CD4-positive, alpha-beta T cell treated with Interleukin-4 for 4 hours (primary cell): ENCODE measurements around the gene SOX18.

ENCODE experiments used
- DNase-seq: peaks from one replicate; pipeline ENCODE4 v3.0.0-alpha.2; 2020

SOX18 gene

DNA sequence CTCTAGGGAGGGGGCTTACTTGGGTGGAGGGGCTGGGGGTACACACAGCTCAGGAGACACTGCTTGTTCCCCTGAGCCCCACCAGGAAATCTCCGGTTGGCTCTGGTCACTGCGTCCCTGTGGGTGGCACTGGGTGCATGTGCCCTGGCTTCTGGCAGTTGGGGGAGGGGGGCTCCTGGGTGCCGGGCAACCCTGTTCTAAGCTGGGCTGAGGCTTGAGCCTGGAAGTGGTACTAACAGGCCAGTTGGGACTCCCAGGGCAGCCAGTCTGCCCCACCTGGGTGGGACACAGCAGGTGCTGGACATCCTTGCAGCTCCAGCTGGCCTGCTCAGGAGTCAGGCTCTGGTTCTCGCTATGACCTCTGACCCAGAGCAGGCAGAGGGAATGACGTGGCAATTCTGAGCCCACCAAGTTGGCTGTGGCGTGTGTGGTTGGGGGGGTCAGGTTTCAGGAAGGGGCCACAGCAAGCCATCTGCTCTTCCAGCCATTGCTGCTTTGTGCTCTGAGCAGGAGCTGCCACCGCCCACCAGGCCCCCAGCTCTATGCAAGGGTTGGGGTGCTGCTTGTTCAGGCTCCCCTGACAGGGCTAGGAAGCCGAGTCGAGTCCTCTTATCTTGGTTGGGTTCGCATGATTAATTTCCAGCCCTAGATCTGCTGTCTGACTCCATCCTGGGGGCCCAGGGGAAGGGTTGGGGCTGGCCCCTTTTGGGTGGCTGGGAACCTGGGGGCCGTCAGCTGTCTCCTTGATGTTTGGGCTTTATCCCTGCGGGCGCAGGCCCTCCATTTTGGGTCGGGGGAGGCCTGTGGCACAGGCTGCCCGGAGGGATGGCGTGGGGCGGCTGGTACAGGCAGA, 12.9 kb downstream of the SOX18 start:
- no peak for DNase-seq

DNA sequence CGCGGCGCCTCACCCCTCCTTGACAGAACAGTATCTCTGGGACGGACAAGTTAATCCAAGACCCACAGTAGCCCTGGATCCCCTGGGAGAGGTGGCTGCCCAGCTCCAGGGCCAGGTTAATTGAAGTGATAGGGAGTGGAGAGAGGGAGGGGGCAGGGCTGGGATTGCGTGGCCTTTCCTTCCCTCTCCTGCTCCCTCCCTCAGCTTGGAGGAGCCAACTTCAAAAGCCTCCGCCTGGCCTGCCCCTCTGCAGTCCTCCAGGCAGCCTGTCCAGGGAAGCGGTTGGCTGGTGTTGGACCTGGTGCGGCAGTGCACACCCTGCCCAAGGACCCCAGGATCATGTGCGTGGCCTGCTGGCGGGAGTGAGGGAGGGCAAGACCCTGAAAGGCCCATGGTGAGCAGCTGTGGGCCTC, 13.5 kb downstream of the SOX18 start, which contains the start of gene C20orf204:
TSS of gene C20orf204 (plus strand) at position 250 of the 413 bp plus-strand sequence. CDS start at position 392, 142 bp downstream.
- DNase-seq, result no peak

DNA sequence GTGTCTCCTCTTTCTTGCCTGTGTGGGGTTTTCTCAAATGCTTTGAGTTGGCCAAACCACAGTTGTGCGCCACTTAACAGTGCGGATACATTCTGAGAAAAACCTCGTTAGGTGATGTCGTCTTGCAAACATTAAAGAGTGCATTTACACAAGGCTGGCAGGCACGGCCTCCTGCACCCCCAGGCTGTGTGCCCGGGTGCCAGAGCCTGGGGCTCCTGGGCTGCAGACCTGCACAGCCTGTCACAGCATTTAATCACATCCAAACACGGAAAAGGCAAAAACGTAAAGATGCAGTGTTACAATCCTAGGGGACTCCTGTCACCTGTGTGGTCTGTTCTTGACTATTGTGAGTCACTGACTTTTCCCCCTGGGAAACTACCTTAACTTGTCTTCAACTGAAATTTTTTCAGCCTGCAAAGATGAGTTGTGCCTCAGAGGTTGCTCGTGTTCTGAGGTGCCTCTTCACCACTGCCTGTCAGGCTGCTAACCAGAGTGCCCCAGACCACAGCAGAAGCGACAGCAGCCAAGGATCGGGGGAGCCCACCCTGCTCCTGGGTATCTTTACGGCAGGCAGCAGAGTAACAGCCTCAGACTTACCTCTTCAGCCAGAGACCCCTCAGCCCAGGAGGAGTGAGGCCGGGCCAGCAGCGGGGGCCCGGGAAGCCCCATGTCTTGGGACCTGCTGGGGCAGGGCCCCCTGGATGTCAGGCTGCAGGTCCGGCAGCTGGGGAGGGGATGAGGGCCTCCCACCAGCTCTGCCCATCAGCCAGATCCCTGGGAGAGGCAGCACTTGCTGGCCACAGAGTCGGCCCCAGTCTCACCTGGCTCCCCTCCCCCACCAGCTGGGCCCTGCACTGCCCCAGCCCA, 14.1 kb downstream of the SOX18 start:
- peak; percentile 68 for DNase-seq

DNA sequence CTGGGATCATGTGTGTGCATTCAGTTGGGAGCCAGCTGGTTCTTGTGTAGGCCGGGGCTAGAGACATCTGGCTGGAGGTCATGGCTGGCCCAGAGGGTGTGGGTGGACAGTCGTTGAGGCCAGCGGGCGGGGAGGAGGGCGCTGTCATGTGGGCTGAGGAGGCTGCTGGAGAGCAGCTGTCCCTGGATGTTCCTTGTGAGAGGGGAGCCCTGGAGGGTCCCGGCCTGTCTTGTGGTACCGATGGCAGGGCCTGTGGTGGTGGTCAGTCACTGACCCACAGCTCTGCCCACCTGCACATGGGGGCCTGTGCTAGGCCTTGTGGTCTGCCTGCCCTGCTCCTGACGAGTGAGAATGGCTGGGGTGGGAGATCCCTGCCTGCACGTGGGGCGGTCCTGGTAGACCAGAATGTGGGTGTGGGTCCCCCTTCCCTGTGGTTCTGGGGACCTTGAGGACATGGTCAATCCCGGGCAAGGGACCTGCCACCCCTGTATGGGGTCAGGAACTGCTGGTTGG, 15.4 kb downstream of the SOX18 start:
- no peak for DNase-seq

DNA sequence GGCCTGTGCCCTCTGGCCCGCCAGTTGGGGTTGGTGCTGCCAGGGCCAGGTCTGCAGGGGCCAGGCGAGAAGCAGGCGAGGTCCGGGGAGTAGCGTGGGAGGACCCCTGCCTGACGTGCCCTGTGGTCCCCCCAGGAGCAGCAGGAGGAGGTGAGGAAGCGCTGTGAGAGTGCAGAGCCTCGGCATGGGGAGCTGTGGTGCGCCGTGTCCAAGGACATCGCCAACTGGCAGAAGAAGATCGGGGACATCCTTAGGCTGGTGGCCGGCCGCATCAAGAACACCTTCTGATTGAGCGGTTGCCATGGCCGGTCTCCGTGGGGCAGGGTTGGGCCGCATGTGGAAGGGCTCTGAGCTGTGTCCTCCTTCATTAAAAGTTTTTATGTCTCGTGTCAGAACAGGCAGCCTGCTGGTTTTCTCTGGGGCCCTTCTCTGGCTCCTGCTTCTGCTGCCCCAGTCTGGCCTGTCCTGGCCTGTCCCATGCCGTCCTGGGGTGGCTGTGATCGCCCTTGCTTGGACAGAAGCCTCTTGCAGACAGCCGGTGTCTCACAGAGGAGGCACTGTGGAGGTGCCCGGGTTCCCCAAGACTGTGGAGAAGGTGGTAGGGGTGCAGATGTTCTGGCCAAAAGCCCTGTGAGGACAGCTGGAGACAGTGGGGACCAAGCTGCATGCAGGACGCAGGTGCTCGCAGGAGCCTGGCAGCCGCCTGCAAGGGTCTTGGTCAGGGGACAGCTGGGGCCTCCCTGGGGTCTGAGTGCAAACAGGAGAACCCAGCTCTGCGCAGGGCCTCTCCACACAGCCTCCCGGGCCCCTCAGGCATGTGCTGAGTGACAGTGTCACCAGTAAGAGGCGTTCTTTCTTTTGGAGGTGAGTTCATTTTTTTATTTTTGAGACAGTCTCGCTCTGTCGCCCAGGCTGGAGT, 16.5 kb downstream of the SOX18 start:
- no peak for DNase-seq

DNA sequence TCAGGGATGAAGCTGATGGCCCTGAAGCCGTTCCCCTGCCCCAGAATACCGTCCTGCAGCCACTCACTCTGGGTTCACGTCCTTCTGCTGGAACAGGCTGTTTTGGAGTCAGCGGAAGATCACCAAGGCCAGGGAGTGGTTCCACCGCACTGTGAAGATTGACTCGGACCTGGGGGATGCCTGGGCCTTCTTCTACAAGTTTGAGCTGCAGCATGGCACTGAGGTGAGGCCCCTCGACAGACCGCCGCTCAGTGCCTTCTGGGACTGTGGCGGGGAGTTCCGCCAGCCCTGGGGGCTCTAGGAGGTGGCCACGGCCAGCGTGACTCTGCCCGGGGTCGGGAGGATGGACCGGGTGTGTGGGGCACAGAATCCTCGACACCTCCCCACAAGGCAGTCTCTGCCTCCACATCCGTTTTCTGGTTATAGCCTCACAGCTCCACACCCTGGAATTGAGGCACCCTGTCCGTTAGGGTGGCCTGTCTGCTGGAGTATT, 17.6 kb downstream of the SOX18 start:
- no peak for DNase-seq

DNA sequence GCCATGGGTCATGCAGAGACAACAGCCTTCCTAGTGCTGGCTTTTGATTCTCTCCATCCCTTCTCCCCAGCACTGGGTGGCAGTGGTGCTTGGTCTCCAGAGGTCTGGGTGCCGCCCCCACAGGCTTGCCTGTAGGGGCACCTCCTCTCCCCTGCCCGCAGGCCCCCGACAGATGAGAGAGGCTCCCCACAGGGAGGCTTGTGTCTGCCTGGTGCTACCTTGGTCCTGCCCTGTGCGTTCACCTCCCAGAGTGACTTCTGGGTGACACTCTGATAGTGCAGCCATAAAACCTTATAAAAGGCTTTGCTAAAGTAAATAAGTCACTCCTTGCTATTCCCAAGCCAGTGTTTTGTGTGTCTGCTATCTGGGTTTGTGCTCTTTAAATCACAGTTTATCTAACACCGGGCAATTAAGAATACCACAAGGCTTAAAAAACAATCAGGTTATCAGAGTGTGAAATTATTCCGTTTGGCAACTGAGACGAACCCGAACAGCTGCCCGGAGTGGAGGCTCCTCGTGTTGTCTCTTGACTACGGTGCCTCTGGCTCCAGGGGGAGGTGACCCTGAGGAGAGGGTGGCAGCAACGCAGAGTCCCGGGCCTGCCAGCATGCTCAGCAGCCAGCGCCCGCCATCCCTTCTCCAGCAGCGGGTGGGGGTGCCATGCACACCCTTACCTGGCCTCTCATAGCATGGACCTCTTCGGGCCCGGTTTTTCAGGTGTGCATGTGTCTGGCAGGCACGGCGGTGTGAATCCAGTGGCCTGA, 18.9 kb downstream of the SOX18 start:
- no peak for DNase-seq

DNA sequence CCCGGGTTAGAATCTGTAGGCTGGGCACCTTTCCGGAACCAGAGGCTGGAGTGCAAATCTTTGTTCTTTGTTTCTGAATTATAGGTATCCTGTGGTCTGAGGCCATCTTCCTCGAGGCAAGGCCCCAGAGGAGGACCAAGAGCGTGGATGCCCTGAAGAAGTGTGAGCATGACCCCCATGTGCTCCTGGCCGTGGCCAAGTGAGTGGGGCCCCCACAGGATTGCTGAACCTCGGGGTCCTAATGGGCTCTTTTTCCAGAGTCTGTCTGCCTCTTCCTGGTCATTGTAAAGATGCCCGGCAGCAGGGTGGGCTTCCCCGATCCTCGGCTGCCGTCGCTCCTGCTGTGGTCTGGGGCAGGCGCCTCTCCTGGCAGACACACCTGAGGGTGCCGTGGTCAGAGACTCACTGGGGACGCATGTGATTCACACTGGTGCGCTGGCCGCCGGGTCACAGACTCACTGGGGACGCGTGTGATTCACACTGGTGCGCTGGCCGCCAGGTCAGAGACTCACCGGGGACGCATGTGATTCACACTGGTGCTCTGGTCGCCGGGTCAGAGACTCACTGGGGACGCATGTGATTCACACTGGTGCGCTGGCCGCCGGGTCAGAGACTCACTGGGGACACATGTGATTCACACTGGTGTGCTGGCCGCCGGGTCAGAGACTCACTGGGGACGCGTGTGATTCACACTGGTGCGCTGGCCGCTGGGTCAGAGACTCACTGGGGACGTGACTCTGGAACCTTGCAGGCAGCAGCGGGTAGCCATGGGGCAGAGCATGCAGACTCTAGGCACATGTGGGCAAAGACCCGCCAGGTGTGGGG, 19.9 kb downstream of the SOX18 start:
- no peak for DNase-seq

DNA sequence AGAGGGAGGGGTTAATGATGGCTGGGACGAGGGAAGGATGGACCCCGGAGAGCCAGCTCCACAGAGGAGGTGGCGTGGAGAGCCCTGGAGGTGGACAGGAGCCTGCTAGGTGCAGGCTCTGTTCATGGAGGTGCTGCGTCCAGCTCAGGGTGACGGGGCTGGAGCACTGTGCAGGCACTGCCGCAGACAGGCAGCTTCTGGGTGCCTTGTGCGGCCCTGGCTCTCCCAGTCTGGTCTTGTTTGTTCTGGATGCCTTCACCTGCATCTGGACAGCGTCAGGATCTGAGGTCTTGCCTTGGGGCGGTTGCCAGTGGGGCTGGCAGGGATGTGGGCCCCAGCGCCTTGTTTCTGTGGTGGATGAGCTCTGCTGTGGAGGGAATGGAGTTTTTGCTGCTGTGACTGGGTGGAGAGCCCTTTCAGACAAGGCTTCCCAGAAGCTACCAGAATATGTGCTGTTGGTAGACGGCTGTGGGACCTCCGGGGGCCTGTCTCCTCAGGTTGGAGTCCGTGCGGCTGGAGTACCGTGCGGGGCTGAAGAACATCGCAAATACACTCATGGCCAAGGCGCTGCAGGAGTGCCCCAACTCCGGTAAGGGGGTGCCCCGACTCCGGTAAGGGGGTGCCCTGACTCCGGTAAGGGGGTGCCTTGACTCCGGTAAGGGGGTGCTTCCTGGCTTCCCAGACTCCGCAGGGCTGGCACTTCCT, 21.3 kb downstream of the SOX18 start:
- DNase-seq, result no peak

DNA sequence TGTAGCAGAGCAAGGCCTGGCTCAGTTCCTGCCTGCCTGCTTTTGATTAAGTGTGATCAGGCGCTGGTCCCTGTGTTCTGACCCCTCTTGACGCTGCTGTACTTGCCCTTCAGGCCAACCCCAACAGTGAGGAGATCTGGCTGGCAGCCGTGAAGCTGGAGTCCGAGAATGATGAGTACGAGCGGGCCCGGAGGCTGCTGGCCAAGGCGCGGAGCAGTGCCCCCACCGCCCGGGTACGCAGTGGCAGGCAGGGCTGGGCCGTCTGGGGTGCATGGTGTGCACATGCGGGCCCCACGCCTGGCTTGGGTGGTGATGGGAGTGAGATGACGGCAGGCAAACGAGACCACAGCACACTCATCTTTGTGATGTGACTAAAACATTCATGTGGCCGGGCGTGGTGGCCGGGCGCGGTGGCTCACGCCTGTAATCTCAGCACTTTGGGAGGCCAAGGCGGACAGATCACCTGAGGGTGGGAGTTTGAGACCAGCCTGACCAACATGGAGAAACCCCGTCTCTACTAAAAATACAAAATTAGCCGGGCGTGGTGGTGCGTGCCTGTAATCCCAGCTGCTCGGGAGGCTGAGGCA, 23.5 kb downstream of the SOX18 start:
- DNase-seq, result no peak

DNA sequence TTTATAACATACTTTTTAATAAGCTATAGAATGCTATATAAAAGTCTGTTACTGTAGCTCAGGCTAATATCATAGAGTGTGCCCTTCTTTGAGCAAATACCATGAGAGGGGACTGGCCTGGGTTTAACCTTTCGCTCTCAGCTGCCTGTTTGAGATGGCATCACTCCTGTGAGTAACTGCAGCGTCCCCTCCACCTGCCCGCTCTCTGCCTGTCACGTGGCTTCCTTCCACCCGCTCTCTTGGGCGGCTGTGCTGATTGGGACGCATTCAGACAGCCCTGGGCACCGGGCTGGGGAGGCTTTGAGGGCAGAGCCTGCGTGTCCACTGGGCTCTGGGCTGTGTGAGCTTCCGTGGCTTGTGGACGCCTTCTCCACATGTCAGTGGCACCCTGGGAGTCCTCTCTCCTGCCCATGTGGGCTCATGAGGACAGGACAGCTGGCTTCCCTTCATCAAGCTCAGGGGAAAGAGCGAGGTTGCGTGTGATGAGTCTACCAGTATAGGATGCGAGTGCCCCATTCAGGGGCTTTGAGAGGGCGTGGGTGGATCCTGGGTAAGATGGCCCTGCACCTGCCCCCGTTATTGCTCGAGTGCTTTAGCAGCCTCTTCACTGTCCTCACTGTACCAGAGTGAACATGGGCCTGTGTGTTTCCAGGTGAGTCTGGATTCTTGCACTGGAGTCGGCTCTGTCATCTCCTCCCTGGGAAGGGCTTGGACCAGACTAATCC, 24.2 kb downstream of the SOX18 start:
- no peak for DNase-seq

DNA sequence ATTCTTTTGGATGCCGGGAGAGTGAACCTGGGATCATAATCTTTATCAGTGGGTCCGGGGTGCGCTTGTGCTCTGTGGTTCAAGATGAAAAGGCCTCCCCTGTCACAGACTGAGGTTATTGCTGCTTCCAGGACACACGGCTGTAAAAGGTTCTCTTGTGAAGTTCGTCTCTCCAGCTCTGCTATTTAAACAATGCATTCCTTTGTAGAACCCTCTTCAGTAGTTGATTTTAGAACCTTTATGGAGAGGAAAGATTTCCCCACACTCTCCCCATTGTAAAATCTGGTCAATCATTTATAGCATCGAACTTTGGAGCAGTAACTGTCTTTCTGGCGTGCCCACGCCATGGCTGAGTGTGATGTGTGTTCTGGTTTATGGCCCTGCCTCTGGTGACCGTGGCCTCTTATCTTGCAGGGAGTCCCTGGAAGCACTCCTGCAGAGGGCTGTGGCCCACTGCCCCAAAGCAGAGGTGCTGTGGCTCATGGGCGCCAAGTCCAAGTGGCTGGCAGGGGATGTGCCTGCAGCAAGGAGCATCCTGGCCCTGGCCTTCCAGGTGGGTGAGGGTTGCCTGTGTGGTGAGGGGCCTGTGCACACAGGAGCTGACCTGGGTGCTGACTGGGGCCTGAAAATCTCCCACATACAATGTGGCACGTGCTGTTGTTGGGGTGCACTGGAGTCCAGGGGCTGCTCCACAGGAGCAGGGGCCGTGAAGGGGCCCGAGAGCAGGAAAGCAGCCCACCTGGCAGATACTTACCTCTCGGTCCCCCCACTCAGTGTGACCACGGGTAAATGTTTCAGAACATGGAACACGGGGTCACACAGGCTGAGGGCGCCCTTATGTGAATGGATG, 25.1 kb downstream of the SOX18 start:
- DNase-seq, result no peak

DNA sequence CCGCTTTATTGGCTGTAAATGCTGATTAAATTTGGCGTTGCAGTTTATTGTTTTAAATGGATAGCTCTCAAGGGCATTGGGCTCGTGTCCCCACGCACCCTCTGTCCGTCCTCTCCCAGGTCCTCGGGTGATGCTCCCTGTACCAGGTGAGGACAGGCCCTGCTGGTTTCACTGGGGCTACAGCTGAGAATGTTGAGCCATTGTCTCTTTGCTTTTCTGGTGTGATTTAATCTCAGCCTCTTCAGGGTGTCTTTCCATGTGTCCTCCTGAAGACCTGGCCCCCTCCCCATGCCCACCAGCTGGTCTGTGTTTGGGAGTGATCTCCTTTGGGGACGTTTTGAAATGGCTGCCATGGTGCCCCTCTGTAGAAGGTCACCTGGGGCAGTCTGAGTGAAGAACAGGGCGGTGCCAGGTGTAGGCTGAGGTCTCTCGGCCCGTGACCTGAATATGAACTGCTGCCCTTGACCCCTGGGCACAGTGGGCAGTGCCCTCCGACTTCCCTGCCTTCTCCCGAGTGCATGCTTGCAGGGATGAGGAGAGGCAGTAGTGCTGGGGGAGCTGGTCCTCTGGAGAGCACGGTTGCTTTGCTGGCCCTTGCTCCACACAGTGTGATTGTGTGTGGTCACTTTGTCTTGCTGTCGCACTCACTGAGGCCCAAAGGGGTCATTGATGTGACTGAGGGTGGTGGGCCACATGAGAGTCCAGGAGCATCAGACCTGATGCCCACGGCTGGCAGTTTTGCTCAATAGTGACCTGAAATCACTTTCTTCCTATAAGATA, 25.9 kb downstream of the SOX18 start:
- DNase-seq, result no peak

DNA sequence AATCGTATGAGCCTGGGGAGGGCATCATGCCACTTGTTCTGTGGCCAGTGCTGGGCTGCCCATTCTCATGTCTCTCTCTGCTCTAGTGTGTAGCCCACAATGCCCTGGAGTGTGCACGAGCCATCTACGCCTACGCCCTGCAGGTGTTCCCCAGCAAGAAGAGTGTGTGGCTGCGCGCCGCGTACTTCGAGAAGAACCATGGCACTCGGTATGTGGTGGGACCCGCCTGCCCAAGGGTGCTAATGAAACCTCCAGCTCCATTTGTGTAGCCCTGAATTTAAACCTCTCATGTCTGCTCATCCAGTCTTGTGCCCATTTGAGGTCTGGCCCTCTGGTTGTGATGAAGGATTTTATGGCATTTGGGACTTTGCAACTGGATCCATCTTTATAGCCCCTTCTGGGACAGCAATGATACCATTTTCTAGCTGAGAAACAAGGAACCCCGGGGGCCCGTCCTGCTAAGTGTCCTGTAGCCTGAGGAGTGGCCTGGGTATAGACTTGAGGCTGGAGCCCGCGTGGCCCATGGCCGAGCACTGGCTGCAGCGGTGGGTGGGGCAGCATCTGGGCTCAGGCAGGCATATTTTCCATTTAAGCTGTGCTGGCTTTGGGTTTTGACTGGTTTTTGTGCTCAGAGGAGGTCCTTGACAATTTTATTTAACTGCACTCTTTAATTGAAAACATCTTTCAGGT, 26.6 kb downstream of the SOX18 start:
- DNase-seq, result no peak

DNA sequence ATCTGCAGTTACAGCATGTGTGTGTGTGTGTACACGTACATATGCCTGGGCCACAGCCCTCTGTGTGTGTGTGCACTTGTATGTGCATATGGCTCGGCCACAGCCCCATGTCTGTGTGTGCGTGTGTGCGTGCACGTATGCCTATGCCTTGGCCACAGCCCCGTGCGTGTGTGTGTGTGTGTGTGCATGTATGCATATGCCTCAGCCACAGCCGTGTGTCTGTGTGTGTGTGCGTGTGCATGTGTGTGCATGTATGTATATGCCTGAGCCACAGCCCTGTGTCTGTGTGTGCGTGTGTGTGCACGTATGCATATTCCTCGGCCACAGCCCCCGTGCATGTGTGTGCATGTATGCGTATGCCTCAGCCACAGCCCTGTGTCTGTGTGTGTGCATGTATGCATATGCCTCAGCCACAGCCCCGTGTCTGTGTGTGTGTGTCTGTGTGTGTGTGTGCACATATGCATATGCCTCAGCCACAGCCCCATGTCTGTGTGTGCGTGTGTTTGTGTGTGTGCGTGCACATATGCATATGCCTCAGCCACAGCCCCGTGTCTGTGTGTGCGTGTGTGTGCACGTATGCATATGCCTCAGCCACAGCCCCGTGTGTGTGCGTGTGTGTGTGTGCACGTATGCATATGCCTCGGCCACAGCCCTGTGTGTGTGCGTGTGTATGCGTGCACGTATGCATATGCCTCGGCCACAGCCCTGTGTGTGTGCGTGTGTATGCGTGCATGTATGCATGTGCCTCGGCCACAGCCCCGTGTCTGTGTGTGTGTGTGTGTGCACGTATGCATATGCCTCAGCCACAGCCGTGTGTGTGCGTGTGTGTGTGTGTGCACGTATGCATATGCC, 28.1 kb downstream of the SOX18 start:
- DNase-seq, result no peak
